Neuronal stem cell (in vitro differentiated cells): Measurements from ENCODE around the gene POFUT2.
A peak's percentile ranks its signal among the peaks of the same experiment; 100 is the strongest.

ENCODE experiments used
- DNase-seq: peaks from one replicate; pipeline ENCODE4 v3.0.0-alpha.2; 2013; ENCODE audit warnings: low spot score
- H2AFZ ChIP-seq: one replicate; pipeline ENCODE4 v1.6.1; 2013; ENCODE audit warnings: mild to moderate bottlenecking, low read length, inconsistent platforms
- H2AK5ac ChIP-seq: 2 replicates; pipeline ENCODE4 v1.6.1; 2013; ENCODE audit warnings: low read depth, mild to moderate bottlenecking, inconsistent platforms, low read length, moderate library complexity, mixed read lengths
- H2BK120ac ChIP-seq: 2 replicates; pipeline ENCODE4 v1.6.1; 2013; ENCODE audit warnings: low read depth, mild to moderate bottlenecking, inconsistent platforms, low read length, moderate library complexity, mixed read lengths
- H2BK12ac ChIP-seq: one replicate; pipeline ENCODE4 v1.6.1; 2013; ENCODE audit warnings: low read length, inconsistent platforms
- H2BK15ac ChIP-seq: 2 replicates; pipeline ENCODE4 v1.6.1; 2013; ENCODE audit warnings: mild to moderate bottlenecking, low read length, inconsistent platforms, mixed read lengths
- H2BK5ac ChIP-seq: one replicate; pipeline ENCODE4 v1.6.1; 2013; ENCODE audit warnings: inconsistent platforms, mild to moderate bottlenecking, low read length, moderate library complexity
- H3K14ac ChIP-seq: one replicate; pipeline ENCODE4 v1.6.1; 2013; ENCODE audit warnings: low read length, inconsistent platforms
- H3K18ac ChIP-seq: 2 replicates; pipeline ENCODE4 v1.6.1; 2013; ENCODE audit warnings: low read length, inconsistent platforms
- H3K23ac ChIP-seq: 2 replicates; pipeline ENCODE4 v1.6.1; 2013; ENCODE audit warnings: low read depth, mild to moderate bottlenecking, mixed read lengths, low read length, inconsistent platforms; ENCODE audit not compliant: poor library complexity
- H3K27ac ChIP-seq: replicated peaks from 3 replicates; pipeline ENCODE4 v1.5.1; 2013; ENCODE audit warnings: low read length, inconsistent platforms
- H3K27me3 ChIP-seq, 3 experiments: 2 replicates each; pipeline ENCODE4 v1.6.1; 2013; ENCODE audit warnings: low read length in 3 of 3, mild to moderate bottlenecking in 2 of 3, inconsistent platforms in 1 of 3, low read depth in 1 of 3, mixed read lengths in 1 of 3, moderate library complexity in 1 of 3; ENCODE audit not compliant: control insufficient read depth in 3 of 3, insufficient read depth in 3 of 3
- H3K36me3 ChIP-seq, 2 donors: replicated peaks in 1 of 2; 2 replicates each; pipeline ENCODE4 v1.6.1; 2013; ENCODE audit warnings: low read length in 2 of 2; ENCODE audit not compliant: control insufficient read depth in 2 of 2, insufficient read depth in 2 of 2
- H3K4ac ChIP-seq: 2 replicates; pipeline ENCODE4 v1.6.1; 2013; ENCODE audit warnings: inconsistent platforms, mild to moderate bottlenecking, low read length, moderate library complexity
- H3K4me1 ChIP-seq, 2 donors: 1 replicate in 1 of 2; 2 replicates in 1 of 2; pipeline ENCODE4 v1.6.1; 2013; ENCODE audit warnings: low read length in 2 of 2, low read depth in 1 of 2; ENCODE audit not compliant: control insufficient read depth in 2 of 2, insufficient read depth in 1 of 2
- H3K4me2 ChIP-seq: one replicate; pipeline ENCODE4 v1.6.1; 2013; ENCODE audit warnings: mild to moderate bottlenecking, low read length, inconsistent platforms; ENCODE audit not compliant: insufficient read depth, poor library complexity, severe bottlenecking
- H3K4me3 ChIP-seq, 2 donors: 2 replicates each; pipeline ENCODE4 v1.5.1; 2013; ENCODE audit warnings: low read length in 2 of 2, mild to moderate bottlenecking in 2 of 2, inconsistent platforms in 1 of 2, moderate library complexity in 1 of 2
- H3K79me1 ChIP-seq: one replicate; pipeline ENCODE4 v1.6.1; 2013; ENCODE audit warnings: low read depth, mild to moderate bottlenecking, inconsistent platforms, low read length, moderate library complexity
- H3K9ac ChIP-seq: one replicate; pipeline ENCODE4 v1.6.1; 2013; ENCODE audit warnings: mild to moderate bottlenecking, low read depth, low read length, inconsistent platforms; ENCODE audit not compliant: poor library complexity
- H3K9me3 ChIP-seq, 2 donors: replicated peaks in 1 of 2; 2 replicates each; pipeline versions ENCODE3 to v1.6.1; 2013; ENCODE audit warnings: low read length in 2 of 2, mild to moderate bottlenecking in 2 of 2, inconsistent platforms in 1 of 2, low read depth in 1 of 2, mixed read lengths in 1 of 2, moderate library complexity in 1 of 2; ENCODE audit not compliant: control insufficient read depth in 2 of 2, insufficient read depth in 1 of 2
- H4K8ac ChIP-seq: one replicate; pipeline ENCODE4 v1.6.1; 2013; ENCODE audit warnings: low read depth, mild to moderate bottlenecking, inconsistent platforms, low read length, moderate library complexity
- H4K91ac ChIP-seq: one replicate; pipeline ENCODE4 v1.6.1; 2013; ENCODE audit warnings: low read length, low read depth, mild to moderate bottlenecking, inconsistent platforms; ENCODE audit not compliant: poor library complexity
- WGBS, 2 donors: extraction: QIAGEN DNeasy Blood & Tissue Kit; methylation state at CpG; one replicate each; pipeline ENCODE4 v1.1.7; 2013; ENCODE audit warnings: missing lambda C conversion rate in 2 of 2, mixed read lengths in 1 of 2; ENCODE audit not compliant: insufficient read length in 2 of 2, insufficient replicate concordance in 1 of 2; ENCODE audit errors: extremely low coverage in 2 of 2; 5-methylcytosine and 5-hydroxymethylcytosine counted together

POFUT2 gene

GRCh38 chr21:45253633-45254459, 33.8 kb downstream of the POFUT2 start:
- H3K36me3 ChIP-seq, result no peaks in the 10 kb centered on the region
- no peak overlapping the region for H3K9ac ChIP-seq
- H3K4ac ChIP-seq, result no peak overlapping the region
- peak overlapping the region; percentile 58 for H2BK15ac ChIP-seq
- H3K27ac ChIP-seq, result no peak overlapping the region
- H3K4me1 ChIP-seq, result peaks cover 8 to 14% of the 10 kb centered on the region in 2 donors
- peaks cover 0 to 3% (median 0%) of the 10 kb centered on the region in 3 experiments for H3K27me3 ChIP-seq
- no CpG with 5 or more reads among the region's 28 CpGs for WGBS, 2 donors
- H3K14ac ChIP-seq, result no peak overlapping the region
- H2BK120ac ChIP-seq, result no peak overlapping the region
- peaks cover 2 to 19% of the 10 kb centered on the region in 2 donors for H3K9me3 ChIP-seq
- H3K23ac ChIP-seq, result no peak overlapping the region
- DNase-seq, result no peak
- peaks cover 2% of the 10 kb centered on the region for H3K79me1 ChIP-seq
- peak overlapping the region; percentile 28 for H2AK5ac ChIP-seq
- H4K8ac ChIP-seq, result no peak overlapping the region
- no peak overlapping the region for H3K4me3 ChIP-seq
- peak overlapping the region; percentile 84 for H2BK12ac ChIP-seq
- H2AFZ ChIP-seq, result peak overlapping the region; percentile 16
- no peak overlapping the region for H4K91ac ChIP-seq
- H3K4me2 ChIP-seq, result no peak overlapping the region
- no peak overlapping the region for H2BK5ac ChIP-seq
- H3K18ac ChIP-seq, result peak overlapping the region; percentile 27

GRCh38 chr21:45253180-45253579, 34.5 kb downstream of the POFUT2 start:
- Histone ChIP-seq H2AK5ac (peak overlapping the region; percentile 42), H3K79me1 (peaks cover 2% of the 10 kb centered on the region), H3K4ac (no peak overlapping the region), H3K4me1 (peaks cover 13 to 15% of the 10 kb centered on the region in 2 donors), H3K9me3 (peaks cover 2 to 19% of the 10 kb centered on the region in 2 donors), H2AFZ (no peak overlapping the region), H4K91ac (no peak overlapping the region), H2BK12ac (no peak overlapping the region), H2BK120ac (no peak overlapping the region), H2BK15ac (no peak overlapping the region), H3K4me2 (no peak overlapping the region), H4K8ac (no peak overlapping the region), H3K9ac (peak overlapping the region; percentile 30), H3K23ac (peak overlapping the region; percentile 75), H3K14ac (peak overlapping the region; percentile 75), H2BK5ac (no peak overlapping the region), H3K18ac (peak overlapping the region; percentile 64), H3K36me3 (no peaks in the 10 kb centered on the region), H3K4me3 (no peak overlapping the region), H3K27me3 (peaks cover 0 to 5% (median 0%) of the 10 kb centered on the region in 3 experiments), H3K27ac (no peak overlapping the region)
- no peak for DNase-seq
- WGBS, 2 donors, result no CpG with 5 or more reads among the region's 8 CpGs

GRCh38 chr21:45252448-45252925, 35.2 kb downstream of the POFUT2 start:
- Histone ChIP-seq H3K79me1 (peaks cover 2% of the 10 kb centered on the region), H2BK5ac (no peak overlapping the region), H3K4me1 (peaks cover 13% of the 10 kb centered on the region in 2 donors), H2AFZ (no peak overlapping the region), H2BK12ac (no peak overlapping the region), H2BK120ac (no peak overlapping the region), H3K4me2 (no peak overlapping the region), H3K9me3 (peaks cover 2 to 19% of the 10 kb centered on the region in 2 donors), H3K18ac (peak overlapping the region; percentile 46), H3K4me3 (no peak overlapping the region), H3K4ac (no peak overlapping the region), H3K14ac (peak overlapping the region; percentile 83), H3K9ac (no peak overlapping the region), H3K36me3 (no peaks in the 10 kb centered on the region), H3K27ac (no peak overlapping the region), H2BK15ac (peak overlapping the region; percentile 64), H3K27me3 (peaks cover 0 to 7% (median 0%) of the 10 kb centered on the region in 3 experiments), H4K8ac (no peak overlapping the region), H2AK5ac (peak overlapping the region; percentile 42), H3K23ac (no peak overlapping the region), H4K91ac (no peak overlapping the region)
- DNase-seq, result no peak
- WGBS, 2 donors, result no CpG with 5 or more reads among the region's 13 CpGs
